Measurements from ENCODE around the gene CACNA1B. TPM values are rescaled to one million over a fixed set of nuclear protein-coding genes. Genes with fewer than 3 reads are reported as not detected.

CACNA1B gene
- polyA plus RNA-seq, 3 donors = 0.24 to 0.53 (median 0.26) TPM

DNA sequence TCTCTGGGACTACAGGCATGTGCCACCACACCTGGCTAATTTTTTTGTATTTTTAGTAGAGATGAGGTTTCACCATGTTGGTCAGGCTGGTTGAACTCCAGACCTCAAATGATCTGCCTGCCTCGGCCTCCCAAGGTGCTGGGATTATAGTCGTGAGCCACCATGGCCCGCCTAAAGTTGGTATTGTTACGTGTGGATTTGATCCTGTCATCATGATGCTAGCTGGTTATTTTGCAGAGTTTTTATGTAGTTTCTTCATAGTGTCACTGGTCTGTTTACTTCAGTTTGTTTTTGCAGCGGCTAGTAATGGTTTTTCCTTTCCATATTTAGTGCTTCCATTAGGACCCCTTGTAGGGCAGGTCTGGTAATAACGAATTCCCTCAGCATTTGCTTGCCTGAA, 85.9 kb downstream of the CACNA1B start:
- DNase-seq = no peak

DNA sequence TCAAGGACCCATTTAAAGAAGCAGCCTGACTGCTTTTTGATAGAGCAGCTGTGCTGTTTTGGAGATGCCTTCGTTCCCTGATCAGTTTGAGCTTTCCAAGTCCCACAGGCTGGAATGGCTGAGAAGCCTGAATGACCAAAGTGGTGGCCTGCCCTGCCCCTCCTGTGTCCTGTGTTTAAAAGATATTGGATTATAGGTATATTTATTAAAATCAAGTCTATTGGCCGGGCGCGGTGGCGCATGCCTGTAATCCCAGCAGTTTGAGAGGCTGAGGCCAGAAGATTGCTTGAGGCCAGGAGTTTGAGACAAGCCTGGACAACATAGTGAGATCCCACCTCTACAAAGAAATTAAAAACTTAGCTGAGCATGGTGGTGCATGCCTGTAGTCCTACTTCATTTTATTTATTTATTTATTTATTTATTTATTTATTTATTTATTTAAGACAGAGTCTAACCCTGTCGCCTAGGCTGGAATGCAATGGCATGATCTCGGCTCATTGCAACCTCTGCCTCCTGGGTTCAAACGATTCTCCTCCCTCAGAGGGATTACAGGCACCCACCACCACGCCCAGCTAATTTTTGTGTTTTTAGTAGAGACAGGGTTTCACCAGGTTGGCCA, 87.7 kb downstream of the CACNA1B start:
- no peak for DNase-seq

DNA sequence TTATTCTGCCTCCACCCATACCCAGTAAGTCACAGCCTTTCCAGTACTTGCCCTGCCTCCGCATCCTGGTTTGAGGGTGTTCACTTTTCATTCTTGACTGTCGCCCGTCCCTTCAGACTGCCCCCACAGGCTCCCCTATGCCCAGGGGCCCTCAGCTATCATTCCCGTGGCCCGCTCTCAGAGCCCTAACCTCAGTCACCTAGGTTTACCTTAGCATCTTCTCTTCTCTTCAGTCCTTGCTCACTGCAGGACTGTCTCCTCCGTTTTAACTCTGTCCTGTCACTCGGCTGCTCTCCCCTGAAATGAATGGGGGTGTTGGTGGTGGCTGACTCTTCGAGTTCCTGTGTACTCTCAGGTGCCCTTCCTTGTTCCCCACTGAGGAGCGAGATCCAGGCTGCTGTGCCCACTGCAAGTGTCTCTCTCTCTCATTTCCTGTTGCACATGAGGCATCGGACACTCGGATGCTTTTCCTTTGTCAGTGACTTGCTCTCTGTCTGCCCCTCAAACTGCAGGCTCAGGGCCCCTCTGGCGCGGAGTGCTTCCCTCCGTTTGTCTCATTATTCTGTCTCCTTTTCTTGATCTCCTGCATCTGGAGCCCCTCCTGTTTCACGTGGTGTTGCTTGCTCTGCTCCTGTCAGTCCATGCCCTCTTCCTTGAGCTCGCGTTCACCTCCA, 89.8 kb downstream of the CACNA1B start:
- DNase-seq = peak; percentile 8

DNA sequence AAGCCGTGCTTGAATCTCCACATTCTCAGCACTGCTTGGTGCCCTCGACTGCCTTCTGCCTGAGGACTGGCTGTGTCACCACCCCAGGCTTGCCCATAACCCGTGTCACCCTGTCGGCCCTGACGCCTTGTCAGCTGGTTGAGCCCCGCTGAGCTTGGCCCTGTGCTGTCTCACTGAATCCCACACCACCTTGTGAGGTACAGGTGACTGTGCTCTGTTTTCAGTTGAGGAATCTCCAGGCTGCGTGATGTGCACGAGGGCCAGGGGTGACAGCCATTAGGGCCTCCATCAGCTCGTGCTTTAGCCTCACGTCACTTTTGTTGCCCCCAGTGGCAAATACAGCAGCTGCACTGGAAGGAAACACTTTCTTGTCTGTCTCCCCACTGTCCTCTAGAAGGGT, 90.7 kb downstream of the CACNA1B start:
- no peak for DNase-seq

DNA sequence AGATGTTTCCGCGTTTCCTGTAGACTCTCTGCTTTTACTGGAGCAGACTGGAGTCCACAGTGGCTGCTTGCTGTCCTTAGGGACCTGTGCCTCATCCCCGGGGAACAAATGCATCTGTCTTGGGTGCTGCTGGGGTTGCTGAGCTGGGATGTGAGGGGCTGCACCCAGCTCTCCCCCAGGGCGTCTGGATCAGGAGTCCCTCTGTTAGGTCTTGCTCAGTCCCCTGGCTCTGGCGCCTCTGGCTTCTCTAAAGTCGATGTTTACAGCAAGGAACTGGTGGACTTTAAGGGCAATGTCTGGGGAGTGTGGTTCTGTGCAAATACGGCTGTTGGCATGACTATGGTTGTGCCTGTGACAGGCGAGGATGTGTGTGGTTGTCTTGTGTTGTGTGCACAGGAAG, 91.4 kb downstream of the CACNA1B start:
- no peak for DNase-seq

DNA sequence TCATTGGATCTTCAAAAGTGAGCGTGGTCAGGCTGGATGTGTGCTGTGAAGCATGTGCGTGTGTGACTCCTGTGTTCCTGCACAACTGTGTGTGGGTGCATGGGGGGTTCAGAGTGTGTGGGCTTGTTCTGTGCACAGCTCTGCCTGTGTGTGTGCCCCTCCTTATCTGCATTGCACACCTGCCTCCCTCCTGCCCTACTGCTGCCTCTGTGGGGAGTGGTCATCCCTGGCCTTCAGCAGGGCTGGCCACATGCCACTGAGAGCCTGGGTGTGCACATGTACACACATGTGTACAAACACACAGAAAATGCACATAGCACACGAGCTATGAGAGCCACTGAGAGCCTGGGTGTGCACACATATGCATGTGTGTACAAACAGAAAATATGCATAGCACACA, 92.1 kb downstream of the CACNA1B start:
- no peak for DNase-seq

DNA sequence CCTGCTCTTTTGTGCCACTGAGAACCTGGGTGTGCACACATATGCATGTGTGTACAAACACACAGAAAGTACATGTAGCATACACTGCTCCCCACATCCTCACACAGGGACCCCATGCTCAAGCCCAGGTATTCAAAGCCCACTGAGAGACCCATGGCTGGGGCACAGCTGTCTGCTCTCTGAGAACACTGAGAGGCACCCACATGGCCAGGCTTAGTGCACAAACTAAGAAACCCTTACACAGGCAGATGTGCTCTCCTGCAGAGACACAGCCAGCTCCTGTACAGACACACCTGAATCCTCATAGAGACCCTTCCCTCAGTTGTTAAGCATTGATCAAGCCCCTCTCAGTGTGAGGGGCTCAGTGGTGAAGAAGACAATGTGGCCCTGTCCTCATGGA, 92.5 kb downstream of the CACNA1B start:
- no peak for DNase-seq

DNA sequence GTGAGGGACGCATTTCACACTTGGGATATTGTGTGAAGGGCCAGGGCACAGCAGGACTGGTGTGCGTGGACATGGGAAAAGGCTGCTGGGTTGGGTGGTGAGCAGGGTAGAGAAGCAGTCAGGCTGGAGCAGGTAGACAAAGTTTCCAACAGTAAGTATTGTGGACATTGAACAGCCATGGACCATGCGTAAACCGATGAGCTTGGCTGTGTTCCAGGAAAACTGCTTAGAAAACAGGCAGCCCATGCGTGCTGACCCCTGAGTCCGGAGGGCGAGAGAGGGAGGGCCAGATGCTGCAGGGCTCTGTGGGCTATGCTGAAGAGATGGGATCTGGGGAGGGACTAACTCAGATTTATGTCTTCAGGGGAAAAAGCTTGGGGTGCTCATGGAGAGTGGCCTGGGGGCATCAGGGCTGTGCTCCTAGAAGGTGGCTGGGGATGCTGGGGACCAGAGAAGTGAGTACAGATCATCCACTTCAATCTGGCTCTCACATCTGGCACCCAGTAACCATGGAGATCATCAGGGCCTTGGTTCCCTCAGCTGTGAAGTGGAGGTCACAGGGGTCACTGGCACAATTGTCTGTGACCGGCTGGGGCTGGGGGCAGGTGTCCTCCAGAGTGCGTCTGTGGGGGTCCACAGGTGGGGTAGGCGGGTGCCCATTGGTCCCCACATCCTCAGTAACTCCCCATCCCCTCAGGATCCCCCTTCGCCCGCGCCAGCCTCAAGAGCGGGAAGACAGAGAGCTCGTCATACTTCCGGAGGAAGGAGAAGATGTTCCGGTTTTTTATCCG, 93.3 kb downstream of the CACNA1B start:
- peak; percentile 23 for DNase-seq

DNA sequence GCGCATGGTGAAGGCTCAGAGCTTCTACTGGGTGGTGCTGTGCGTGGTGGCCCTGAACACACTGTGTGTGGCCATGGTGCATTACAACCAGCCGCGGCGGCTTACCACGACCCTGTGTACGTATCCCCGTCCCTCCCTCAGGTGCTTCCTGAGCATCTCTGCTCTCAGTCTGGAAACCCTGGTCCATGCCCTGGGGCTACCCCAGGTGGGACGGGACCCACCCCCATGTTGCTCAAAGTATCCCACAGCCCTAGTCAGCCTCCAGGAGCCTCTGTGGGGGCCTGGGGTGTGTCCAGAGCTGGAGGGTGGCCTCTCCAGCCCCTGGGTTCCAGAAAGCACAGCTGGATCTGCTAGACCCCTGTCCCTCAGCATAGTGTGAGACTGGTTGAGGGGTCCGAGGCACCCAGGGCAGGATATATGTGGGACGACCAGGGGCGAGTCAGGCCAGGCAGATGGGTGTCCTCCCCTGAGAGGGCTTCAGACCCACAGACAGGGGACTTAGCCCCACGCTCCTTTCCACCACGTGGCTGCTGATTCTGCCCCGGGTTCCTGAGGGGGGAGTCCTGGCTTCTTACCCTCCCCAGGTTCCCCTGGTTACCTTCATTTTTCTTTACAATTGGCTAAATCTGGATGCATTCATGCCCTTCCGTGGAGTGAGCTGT, 94.0 kb downstream of the CACNA1B start:
- no peak for DNase-seq

DNA sequence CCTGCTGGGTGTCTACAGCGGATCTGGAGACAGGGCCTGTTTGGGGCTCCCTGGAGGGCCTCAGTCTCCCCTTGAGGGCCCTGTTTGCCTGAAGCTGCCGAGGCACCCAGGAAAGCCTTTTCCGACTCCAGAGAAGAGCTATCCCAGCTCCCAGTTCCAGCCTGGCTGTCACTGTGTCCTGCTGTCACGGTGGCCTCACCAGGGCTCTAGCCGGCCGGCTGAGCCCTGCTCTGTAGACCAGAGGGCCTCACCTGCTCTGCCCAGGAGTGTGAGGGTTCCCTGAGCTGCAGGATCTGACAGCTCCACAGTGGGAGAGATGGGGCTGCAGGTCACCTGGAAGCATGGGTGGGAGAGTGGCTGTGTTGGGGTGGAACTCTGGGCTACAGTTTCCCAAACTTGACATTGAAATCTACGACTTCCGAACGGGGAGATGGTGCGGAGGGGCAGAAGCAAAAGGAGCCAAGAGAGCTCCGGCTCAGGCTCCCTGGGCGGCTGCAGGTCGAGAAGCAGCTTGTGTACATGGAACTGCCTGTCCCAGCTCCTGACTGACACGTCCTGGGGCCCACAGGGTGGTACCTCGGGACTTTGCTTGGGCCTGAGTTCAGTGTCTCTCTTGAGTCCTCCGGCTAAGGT, 94.9 kb downstream of the CACNA1B start:
- DNase-seq = no peak

DNA sequence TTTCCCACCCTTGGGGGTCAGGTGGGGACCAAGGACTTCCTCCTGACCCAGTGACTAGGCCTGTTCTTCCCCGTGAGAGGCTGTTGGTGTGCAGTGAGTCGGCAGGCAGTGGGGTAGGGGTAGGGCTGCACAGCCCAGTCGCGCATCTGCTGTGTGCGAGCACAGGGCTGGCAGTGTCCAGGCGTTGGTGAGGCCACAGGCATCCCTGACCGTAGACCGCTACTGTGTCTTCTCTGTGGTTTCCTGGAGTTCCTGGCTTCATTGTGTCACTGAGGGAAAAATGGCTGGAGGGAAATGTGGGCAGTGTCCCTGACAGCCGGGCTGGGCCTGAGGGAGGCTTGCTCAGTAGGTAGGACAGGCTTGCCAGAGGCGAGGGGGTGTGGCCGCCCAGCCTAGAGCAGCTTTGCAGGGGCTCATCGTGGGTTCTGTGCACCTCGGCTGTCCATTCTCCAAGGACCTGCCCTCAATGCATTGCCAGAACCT, 95.4 kb downstream of the CACNA1B start:
- DNase-seq = no peak

DNA sequence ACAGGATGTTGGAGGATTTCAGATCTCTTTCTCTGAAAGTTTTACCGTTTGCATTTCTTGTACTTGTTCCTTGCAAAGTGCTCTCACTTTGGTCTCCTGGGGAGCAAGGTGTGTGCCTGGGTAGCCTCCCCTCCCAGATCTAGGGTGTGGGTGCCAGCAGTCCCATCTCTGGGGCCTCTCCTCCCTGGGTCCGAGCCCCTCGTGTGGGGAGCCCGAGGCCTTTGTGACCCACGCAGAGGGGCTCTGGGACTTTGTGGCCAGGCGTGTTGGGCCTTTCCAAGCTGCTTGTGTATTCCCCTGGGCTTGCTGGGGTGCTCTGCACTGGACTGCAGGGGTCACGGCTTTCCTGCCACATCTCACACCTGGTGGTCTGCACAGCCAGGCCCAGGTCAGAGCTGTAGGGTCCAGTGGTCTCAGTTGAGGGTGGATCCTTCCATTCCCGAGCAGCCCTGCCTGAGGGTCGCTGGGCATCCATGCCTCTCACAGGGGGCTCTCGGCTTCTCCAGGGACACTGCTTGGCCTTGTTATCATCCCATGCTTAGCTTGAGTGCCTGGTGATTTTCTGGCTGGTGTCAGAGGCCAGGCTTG, 96.3 kb downstream of the CACNA1B start:
- DNase-seq = no peak

DNA sequence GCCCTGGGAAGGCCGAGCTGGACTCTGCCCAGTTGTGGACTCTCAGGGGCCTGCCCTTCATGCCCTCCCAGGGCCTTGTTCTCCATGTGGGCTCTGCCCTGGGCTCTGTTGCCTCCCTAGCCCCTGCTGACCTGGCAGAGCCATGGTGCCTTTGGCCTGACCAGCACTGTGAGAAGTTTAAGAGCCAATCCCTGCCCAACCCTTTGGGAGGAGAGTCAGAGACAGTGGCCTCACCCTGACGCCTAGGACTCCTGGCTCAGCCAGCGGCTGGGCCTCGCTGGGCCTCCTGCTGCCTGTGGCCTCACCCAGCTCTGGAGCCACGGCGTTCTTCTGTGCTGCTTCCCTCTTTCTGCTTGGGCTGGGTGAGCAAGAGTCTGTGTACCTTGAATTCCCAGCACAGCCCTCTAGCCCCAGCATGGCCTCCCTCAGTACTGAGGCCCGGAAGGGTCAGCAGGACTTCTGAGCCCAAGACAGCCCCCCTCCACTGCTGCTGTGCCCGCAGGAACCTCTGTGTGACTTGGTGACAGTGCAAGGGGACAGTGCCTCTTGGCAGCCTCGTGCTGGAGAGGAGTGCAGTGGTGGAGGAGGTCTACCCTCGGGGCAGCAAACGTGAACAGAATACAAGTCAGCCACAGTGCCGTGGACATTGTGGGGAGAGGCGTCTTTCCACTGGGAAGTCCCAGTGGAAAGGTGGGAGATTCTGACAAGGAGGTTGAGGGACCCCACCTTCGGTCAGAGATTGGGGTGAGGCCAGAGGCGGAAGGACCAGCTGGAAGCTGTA, 97.4 kb downstream of the CACNA1B start:
- DNase-seq = no peak

DNA sequence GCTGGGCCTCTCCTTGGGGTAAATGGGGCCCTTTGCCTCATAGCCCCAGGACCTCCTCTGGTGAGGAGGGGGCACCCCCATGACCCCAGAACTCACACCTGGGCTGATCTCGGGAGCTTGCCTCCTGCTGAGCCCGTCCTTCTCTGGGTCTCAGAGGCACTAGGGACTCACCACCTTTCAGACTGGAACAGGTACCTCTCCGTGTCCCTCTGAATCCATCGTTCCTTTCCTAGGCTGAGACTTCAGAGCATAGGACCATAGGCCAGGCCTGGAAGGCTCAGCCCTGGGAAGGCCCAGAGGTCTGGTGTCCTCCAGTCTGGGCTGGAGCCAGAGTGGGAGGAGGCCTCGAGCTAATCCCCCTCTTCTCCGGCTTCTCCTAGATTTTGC, 97.9 kb downstream of the CACNA1B start:
- DNase-seq = no peak

DNA sequence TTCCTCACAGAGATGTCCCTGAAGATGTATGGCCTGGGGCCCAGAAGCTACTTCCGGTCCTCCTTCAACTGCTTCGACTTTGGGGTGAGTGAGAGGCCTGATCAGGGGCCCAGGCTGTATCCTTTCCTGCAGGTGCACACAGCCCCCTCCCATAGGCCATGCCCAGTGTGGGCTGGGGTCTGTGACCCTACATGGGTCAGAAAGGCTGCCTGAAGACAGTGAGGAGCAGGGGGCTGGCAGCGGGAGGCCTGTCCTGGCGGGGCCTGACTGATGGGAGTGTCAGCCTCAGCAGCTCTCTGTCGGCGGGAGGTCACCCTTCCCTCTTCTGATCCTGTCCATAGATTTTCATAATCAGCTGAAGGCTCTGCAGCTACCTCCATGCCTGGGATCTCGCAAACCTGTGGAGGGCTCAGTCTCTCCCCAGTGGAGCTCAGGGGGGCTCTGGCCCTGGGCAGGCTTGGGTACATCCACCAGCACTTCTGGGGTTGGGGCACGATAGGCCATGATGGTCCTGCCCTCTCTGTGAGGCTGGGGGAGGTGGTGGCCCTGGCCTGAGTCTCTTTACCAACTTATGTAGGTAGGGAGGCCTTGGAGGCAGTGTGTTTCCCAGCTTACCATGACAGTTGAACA, 98.5 kb downstream of the CACNA1B start:
- DNase-seq = no peak

DNA sequence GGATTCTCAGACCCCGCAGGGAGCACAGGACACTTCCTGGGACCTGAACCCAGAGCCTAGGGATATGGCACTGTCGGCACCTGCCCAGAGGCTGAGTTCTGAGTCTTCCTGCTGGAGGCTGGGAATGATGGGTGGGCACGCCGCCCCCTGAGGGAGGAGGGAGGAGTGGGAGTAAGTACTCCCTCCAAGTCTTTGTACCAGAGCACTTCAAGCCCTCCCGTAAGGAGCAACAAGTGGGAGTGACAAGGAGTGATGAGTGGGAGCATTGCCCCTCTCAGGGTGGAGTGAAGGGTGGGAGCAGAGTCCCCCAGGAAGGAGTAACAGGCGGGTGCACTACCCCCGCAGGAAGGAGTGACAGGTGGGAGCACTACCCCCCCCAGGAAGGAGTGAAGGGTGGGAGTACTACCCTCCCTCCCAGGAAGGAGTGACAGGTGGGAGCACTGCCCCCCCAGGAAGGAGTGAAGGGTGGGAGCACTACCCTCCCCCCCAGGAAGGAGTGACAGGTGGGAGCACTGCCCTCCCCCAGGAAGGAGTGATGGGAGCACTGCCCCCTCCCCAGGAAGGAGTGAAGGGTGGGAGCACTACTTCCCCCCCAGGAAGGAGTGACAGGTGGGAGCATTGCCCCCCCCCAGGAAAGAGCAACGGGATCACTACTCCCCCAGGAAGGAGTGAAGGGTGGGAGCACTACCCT, 100.1 kb downstream of the CACNA1B start:
- DNase-seq = no peak

DNA sequence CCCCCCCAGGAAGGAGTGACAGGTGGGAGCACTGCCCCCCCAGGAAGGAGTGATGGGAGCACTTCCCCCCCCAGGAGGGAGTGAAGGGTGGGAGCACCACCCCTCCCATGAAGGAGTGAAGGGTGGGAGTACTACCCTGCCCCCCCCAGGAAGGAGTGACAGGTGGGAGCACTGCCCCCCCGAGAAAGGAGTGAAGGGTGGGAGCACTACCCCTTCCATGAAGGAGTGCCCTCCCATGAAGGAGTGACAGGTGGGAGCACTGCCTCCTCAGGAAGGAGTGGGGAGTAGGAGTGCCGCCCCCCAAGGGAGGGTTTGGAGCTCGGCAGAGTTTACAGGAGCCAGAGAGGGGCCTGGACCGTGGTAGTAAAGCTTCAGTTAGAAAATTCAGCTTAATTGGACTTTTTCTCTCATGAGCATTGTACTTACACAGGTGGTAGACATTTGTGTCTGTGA, 100.7 kb downstream of the CACNA1B start:
- no peak for DNase-seq

DNA sequence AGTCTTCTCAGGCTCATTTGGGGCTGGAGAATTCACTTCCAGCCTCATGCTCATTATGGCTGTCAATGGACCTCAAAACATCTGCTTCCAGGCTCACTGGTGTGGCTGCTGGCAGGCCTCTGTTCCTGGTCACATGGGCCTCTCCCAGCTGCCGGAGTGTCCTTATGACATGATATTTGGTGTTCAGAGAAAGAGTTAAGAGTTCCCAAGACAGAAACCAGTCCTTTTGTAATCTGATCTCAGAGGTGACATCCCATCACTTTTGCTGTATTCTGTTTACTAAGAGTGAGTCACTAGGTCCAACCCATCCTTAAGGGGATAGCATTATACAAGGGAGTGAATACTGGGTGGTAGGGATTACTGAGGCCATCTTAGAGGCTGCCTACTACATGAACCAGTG, 104.6 kb downstream of the CACNA1B start:
- no peak for DNase-seq

DNA sequence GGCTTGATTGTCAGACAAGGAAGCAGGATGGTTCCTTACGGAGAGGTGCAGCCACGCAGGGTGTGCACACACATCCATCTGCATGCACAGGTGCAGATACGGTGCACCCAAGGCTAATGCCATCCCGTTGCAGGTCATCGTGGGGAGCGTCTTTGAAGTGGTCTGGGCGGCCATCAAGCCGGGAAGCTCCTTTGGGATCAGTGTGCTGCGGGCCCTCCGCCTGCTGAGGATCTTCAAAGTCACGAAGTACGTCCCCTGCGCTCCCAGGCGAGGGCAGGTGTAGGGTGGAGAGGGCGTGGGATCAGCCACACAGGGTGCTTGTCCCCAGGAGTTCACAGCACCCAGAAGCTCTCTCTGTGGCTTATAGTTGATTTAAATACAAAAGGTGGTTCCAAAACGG, 106.4 kb downstream of the CACNA1B start:
- DNase-seq = no peak
